ENCODE data around the gene AFG1L.

- TF ChIP-seq CTCF (IDR thresholded peaks at IDR 0.05) (no peak), POLR2AphosphoS5 (IDR thresholded peaks at IDR 0.05) (no peak)
These were observed 9.5 kb upstream of the AFG1L start for GRCh38 chr6:108285381-108285780.

Data from prostate gland (tissue), 2 donors.